Naive thymus-derived CD4-positive, alpha-beta T cell (primary cell): ENCODE results near the gene C2CD3. TPM values are rescaled to one million over a fixed set of nuclear protein-coding genes. Genes with fewer than 3 reads are reported as not detected.

ENCODE experiments used
- ATAC-seq: fragments of 150-1000 bp; cut with Tn5 transposase; 2 replicates; pipeline ENCODE4 v1.10.0; 2021; ENCODE audit warnings: mild to moderate bottlenecking, moderate library complexity
- CTCF ChIA-PET: fragments of 350-600 bp; sonication (Branson Sonifier 250); formaldehyde crosslinking; loops from one replicate; lab custom pipeline; 2021; ENCODE audit warnings: antibody characterized with exemption; lab: Charles Lee
- POLR2A ChIA-PET: fragments of 350-600 bp; sonication (Branson Sonifier 250); formaldehyde crosslinking; loops from one replicate; lab custom pipeline; 2021; ENCODE audit warnings: antibody characterized with exemption, inconsistent platforms; lab: Charles Lee
- DNase-seq, 9 donors: peaks; one replicate each; pipeline versions ENCODE4 v3.0.0 to v3.0.0-alpha.2; 2020 to 2022; ENCODE audit warnings: mixed read lengths in 1 of 9
- H3K27ac ChIP-seq: one replicate; pipeline ENCODE4 v1.7.0; 2013; ENCODE audit warnings: mild to moderate bottlenecking, low read depth, low read length, moderate library complexity
- H3K27me3 ChIP-seq, 2 donors: one replicate each; pipeline ENCODE4 v1.7.0; 2013; ENCODE audit warnings: low read length in 2 of 2, mild to moderate bottlenecking in 2 of 2, moderate library complexity in 2 of 2; ENCODE audit not compliant: control insufficient read depth in 2 of 2, insufficient read depth in 2 of 2
- H3K36me3 ChIP-seq, 3 experiments: 1 replicate in 2 of 3; 2 replicates in 1 of 3; pipeline ENCODE4 v1.7.0; 2013; ENCODE audit warnings: low read length in 3 of 3, mild to moderate bottlenecking in 3 of 3, moderate library complexity in 1 of 3; ENCODE audit not compliant: insufficient read depth in 3 of 3, control insufficient read depth in 2 of 3
- H3K4me1 ChIP-seq, 2 donors: one replicate each; pipeline ENCODE4 v1.7.0; 2013; ENCODE audit warnings: low read length in 2 of 2, mild to moderate bottlenecking in 2 of 2, moderate library complexity in 1 of 2; ENCODE audit not compliant: control insufficient read depth in 2 of 2, insufficient read depth in 2 of 2
- H3K4me3 ChIP-seq: 2 replicates; pipeline ENCODE4 v1.7.0; 2013; ENCODE audit warnings: mild to moderate bottlenecking, low read length
- H3K9me3 ChIP-seq, 3 experiments: 1 replicate in 2 of 3; 2 replicates in 1 of 3; pipeline ENCODE4 v1.7.0; 2013; ENCODE audit warnings: low read length in 3 of 3; ENCODE audit not compliant: control insufficient read depth in 2 of 3
- H3K27ac Mint-ChIP-seq, 9 donors: one replicate each; pipeline ENCODE4 v1.8.0; 2020 to 2022; ENCODE audit warnings: mixed read lengths in 9 of 9, mild to moderate bottlenecking in 8 of 9, moderate library complexity in 5 of 9, inconsistent platforms in 2 of 9
- H3K27me3 Mint-ChIP-seq, 5 donors: one replicate each; pipeline ENCODE4 v1.8.0; 2021 to 2022; ENCODE audit warnings: mixed read lengths in 5 of 5, mild to moderate bottlenecking in 1 of 5
- H3K36me3 Mint-ChIP-seq, 5 donors: one replicate each; pipeline ENCODE4 v1.8.0; 2020 to 2022; ENCODE audit warnings: mixed read lengths in 5 of 5, mild to moderate bottlenecking in 3 of 5, inconsistent platforms in 1 of 5
- H3K4me1 Mint-ChIP-seq, 7 donors: one replicate each; pipeline ENCODE4 v1.8.0; 2020 to 2022; ENCODE audit warnings: mixed read lengths in 7 of 7, mild to moderate bottlenecking in 3 of 7, inconsistent platforms in 1 of 7
- H3K4me3 Mint-ChIP-seq, 10 donors: one replicate each; pipeline ENCODE4 v1.8.0; 2020 to 2022; ENCODE audit warnings: mild to moderate bottlenecking in 10 of 10, mixed read lengths in 10 of 10, moderate library complexity in 6 of 10, inconsistent platforms in 2 of 10
- H3K9me3 Mint-ChIP-seq, 11 donors: one replicate each; pipeline ENCODE4 v1.8.0; 2020 to 2022; ENCODE audit warnings: mixed read lengths in 11 of 11, mild to moderate bottlenecking in 4 of 11, inconsistent platforms in 1 of 11, moderate library complexity in 1 of 11
- intact Hi-C, 2 donors: fragments of 100-400 bp; cut with micrococcal nuclease; formaldehyde crosslinking; loops; one replicate each; pipeline ENCODE4 v1.15.1; 2023
- polyA plus RNA-seq, 2 donors: library from polyadenylated mRNA; unstranded; fragments of 300-500 nt; fragmentation: Illumina TruSeq; gene quantifications; one replicate each; pipeline ENCODE4 v1.2.3, GENCODE V29; 2021
- total RNA-seq, 6 experiments: library from RNA in 5 of 6; stranded (reverse) in 5 of 6; gene quantifications; 1 replicate in 5 of 6; 2 replicates in 1 of 6; pipeline ENCODE4 v1.2.3 and lab custom pipeline; 2021 to 2026

The C2CD3 gene
- total and polyA plus RNA-seq, 7 experiments from 2014 or later: 8.0 to 42.5 (median 34.6) TPM

DNA sequence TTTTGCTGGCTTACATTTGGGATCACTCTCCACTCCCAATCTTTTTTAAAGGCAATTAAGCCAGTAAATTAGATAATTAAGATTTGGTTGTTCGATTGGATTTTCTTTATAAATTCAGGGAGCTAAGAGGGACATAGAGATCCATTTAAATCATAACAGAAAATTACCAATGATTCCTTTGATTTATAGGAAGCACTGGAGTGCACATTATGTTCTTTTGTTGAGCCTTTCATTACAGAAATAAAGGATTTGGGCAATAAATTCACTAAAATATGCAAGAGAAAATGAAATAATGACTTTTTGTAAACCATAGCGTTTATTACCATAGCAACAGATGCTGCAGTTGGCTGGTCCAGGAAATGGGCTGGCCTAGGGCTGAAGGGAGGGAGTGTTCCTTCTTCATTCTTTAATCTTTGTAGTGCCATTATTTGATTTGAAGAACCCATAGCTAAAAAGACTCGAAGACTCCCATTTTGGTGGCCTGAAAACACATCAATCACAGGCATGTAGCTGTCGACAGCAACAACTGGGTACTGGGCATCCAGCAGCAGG is 73.0 kb downstream of the C2CD3 start:
- no peak for DNase-seq
- Histone ChIP-seq H3K9me3 (no peaks in the 10 kb centered on the region), H3K27ac (no peak overlapping the region), H3K36me3 (peaks cover 7 to 62% (median 18%) of the 10 kb centered on the region in 3 experiments), H3K4me1 (no peaks in the 10 kb centered on the region), H3K4me3 (no peak overlapping the region), H3K27me3 (no peaks in the 10 kb centered on the region)
- H3K4me1 Mint-ChIP-seq: peaks cover 0 to 13% (median 4%) of the 10 kb centered on the region in 7 donors
- intact Hi-C loops: no loop called here
- peak overlapping the region in 1 of 9 donors; percentile 23 for H3K27ac Mint-ChIP-seq
- H3K4me3 Mint-ChIP-seq: no peak overlapping the region
- ATAC-seq: no peak
- H3K27me3 Mint-ChIP-seq: no peaks in the 10 kb centered on the region
- CTCF ChIA-PET: no interaction called here
- POLR2A ChIA-PET: no interaction called here
- H3K36me3 Mint-ChIP-seq: peaks cover 33 to 75% (median 59%) of the 10 kb centered on the region in 5 donors
- no peaks in the 10 kb centered on the region for H3K9me3 Mint-ChIP-seq

DNA sequence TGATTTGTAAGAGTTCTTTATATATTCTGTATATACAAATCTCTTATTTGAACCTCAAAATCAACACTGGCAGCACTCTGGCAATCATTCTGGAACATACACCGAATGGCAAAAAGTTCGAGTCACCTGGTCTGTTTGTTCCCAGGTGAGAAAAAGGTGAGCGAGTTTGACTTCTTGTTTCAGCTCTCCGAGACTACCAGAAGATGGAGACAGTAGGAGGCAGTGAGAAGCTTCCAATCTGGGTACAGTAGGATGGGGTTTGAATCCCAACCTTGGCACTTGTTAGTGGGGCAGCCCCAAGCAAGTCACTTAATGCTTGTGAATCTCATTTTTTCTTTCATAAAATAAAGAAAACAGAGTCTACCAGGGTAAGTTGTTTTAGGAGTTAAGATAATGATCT is 76.4 kb downstream of the C2CD3 start:
- POLR2A ChIA-PET: no interaction called here
- no peaks in the 10 kb centered on the region for H3K4me1 ChIP-seq
- no peak overlapping the region for H3K4me3 Mint-ChIP-seq
- DNase-seq (no peak), ATAC-seq (no peak)
- H3K9me3 ChIP-seq: no peaks in the 10 kb centered on the region
- H3K4me3 ChIP-seq: no peak overlapping the region
- intact Hi-C loops: no loop called here
- H3K36me3 Mint-ChIP-seq: peaks cover 20 to 54% (median 39%) of the 10 kb centered on the region in 5 donors
- no peak overlapping the region for H3K27ac Mint-ChIP-seq
- H3K4me1 Mint-ChIP-seq: peaks cover 0 to 13% (median 3%) of the 10 kb centered on the region in 7 donors
- peaks cover 12 to 58% (median 14%) of the 10 kb centered on the region in 3 experiments for H3K36me3 ChIP-seq
- no peaks in the 10 kb centered on the region for H3K27me3 Mint-ChIP-seq
- H3K9me3 Mint-ChIP-seq: no peaks in the 10 kb centered on the region
- H3K27ac ChIP-seq: no peak overlapping the region
- CTCF ChIA-PET: no interaction called here
- no peaks in the 10 kb centered on the region for H3K27me3 ChIP-seq

DNA sequence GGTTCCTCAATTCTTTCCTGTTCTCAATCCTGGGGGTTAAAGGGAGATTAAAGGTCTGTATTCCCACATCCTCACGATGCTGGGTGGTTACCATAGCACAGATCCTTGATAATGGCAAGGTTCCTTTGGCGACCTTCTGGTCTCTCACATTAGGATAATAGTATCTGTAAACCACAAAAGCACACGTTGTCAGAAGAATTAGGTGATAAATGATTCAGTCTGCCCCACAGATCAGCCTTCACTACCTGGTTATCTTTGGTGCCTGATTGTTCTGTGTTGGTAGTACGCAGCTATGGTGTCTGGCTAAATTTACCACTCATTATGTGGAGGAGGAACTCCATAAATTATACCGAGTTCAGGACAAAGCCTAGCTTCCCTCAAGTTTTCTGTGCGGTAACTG is 78.4 kb downstream of the C2CD3 start:
- intact Hi-C loops: no loop called here
- H3K27ac ChIP-seq: no peak overlapping the region
- no peaks in the 10 kb centered on the region for H3K9me3 ChIP-seq
- ChIA-PET POLR2A (no interaction called here), CTCF (no interaction called here)
- H3K9me3 Mint-ChIP-seq: no peaks in the 10 kb centered on the region
- DNase-seq: no peak
- no peak for ATAC-seq
- no peak overlapping the region for H3K4me3 Mint-ChIP-seq
- H3K4me1 ChIP-seq: no peaks in the 10 kb centered on the region
- H3K4me1 Mint-ChIP-seq: no peaks in the 10 kb centered on the region
- H3K36me3 ChIP-seq: peaks cover 10 to 66% (median 12%) of the 10 kb centered on the region in 3 experiments
- H3K27ac Mint-ChIP-seq: peak overlapping the region in 1 of 9 donors; percentile 59
- no peak overlapping the region for H3K4me3 ChIP-seq
- no peaks in the 10 kb centered on the region for H3K27me3 ChIP-seq
- no peaks in the 10 kb centered on the region for H3K27me3 Mint-ChIP-seq
- H3K36me3 Mint-ChIP-seq: peaks cover 6 to 45% (median 31%) of the 10 kb centered on the region in 5 donors

DNA sequence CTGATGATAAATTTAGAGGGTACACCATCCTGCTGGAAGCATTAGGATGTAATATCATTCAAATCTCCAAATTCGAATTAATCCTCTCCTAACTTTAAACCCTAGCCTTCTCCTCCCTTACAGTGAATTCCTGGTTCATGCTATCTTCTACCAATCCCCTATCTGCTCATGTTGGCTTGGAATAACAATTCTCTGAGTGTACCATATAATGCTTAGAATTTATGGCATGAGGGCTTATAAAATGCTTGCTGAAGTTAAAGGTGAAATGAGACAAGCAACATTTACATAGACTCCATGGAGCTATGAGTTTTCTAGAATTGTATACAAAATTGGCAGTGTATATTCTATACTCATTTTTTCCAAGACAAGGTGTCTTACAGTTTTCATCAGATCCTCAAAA is 79.3 kb downstream of the C2CD3 start:
- intact Hi-C loops: no loop called here
- DNase-seq: no peak
- Mint-ChIP-seq H3K27ac (no peak overlapping the region), H3K4me3 (no peak overlapping the region), H3K27me3 (no peaks in the 10 kb centered on the region), H3K9me3 (no peaks in the 10 kb centered on the region), H3K4me1 (peaks cover 0 to under 1% (median 0%) of the 10 kb centered on the region in 7 donors), H3K36me3 (peaks cover 6 to 45% (median 32%) of the 10 kb centered on the region in 5 donors)
- H3K36me3 ChIP-seq: peaks cover 10 to 63% (median 12%) of the 10 kb centered on the region in 3 experiments
- H3K4me3 ChIP-seq: no peak overlapping the region
- no peaks in the 10 kb centered on the region for H3K27me3 ChIP-seq
- ChIA-PET POLR2A (no interaction called here), CTCF (no interaction called here)
- H3K4me1 ChIP-seq: no peaks in the 10 kb centered on the region
- no peaks in the 10 kb centered on the region for H3K9me3 ChIP-seq
- ATAC-seq: no peak
- H3K27ac ChIP-seq: no peak overlapping the region

DNA sequence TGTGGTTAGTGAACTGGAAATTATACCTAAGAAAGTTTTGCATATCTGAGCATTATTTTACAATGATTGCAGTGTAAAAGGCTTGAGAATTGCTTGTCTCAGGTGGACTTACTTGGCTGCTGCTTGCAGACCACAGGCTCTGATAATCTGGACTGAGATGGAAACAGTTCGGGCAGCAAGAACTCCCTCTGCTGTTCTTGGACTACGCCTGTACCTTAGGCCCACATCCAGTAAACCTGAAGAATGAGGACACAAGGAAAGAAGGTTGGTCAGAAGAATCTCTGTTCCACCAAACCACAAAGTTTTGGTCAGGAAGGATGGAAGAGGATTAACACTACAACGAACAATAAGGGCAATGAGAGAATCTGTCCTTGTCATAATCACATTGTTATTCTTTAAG is 80.1 kb downstream of the C2CD3 start:
- H3K9me3 ChIP-seq: no peaks in the 10 kb centered on the region
- H3K27ac ChIP-seq: no peak overlapping the region
- ChIA-PET POLR2A (interaction anchor here (0.8 kb wide), 1 partner anchor 111 kb away, joined by 5 read pairs; no protein-coding TSS in a partner anchor), CTCF (no interaction called here)
- Mint-ChIP-seq H3K36me3 (peaks cover 6 to 46% (median 33%) of the 10 kb centered on the region in 5 donors), H3K27ac (no peak overlapping the region), H3K9me3 (no peaks in the 10 kb centered on the region), H3K4me1 (peaks cover 0 to 3% (median 0%) of the 10 kb centered on the region in 7 donors), H3K4me3 (no peak overlapping the region), H3K27me3 (no peaks in the 10 kb centered on the region)
- ATAC-seq (no peak), DNase-seq (peak in 1 of 9 donors; percentile 4)
- no peak overlapping the region for H3K4me3 ChIP-seq
- no peaks in the 10 kb centered on the region for H3K4me1 ChIP-seq
- intact Hi-C loops: loop anchor here (1.0 kb wide), 1 partner anchor 126 kb away; no protein-coding TSS in a partner anchor
- H3K27me3 ChIP-seq: no peaks in the 10 kb centered on the region
- H3K36me3 ChIP-seq: peaks cover 6 to 68% (median 13%) of the 10 kb centered on the region in 3 experiments

DNA sequence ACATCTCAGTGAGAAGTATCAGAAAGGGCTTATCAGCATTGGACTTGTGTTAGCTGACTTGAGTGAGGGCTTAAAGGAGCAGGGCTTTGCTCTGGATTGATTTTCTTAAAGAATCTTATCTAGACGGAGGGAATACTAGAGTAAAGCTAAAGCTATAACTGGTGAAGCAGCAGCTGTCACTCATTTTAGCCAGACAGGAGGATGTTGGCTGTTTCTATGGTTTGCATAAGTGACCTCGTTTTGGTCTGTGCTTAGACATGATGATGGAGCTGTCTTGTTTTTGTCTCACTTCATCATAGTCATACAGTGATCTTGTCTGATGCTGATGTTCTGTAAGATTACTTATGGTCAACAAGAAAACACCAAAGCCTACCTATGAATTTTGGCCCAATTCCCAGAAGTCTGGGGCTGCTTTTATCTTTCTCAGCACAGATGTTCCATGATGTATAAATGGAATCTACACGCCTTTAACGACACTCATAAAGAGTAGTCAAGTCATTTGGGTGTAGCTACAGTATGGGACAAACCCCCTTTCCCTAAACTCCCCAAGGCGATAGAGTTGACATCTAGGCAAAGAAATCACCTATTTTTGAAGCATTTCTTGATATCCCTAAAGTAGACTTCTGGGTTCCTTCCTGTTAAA is 84.4 kb downstream of the C2CD3 start:
- Mint-ChIP-seq H3K27ac (no peak overlapping the region), H3K36me3 (peaks cover 10 to 63% (median 46%) of the 10 kb centered on the region in 5 donors), H3K9me3 (peaks cover 0 to 4% (median 0%) of the 10 kb centered on the region in 11 donors), H3K4me3 (no peak overlapping the region), H3K27me3 (no peaks in the 10 kb centered on the region), H3K4me1 (peaks cover 0 to 9% (median 0%) of the 10 kb centered on the region in 7 donors)
- Histone ChIP-seq H3K27me3 (no peaks in the 10 kb centered on the region), H3K9me3 (no peaks in the 10 kb centered on the region), H3K27ac (no peak overlapping the region), H3K36me3 (peaks cover 0 to 49% (median 10%) of the 10 kb centered on the region in 3 experiments), H3K4me1 (no peaks in the 10 kb centered on the region), H3K4me3 (no peak overlapping the region)
- ChIA-PET CTCF (no interaction called here), POLR2A (no interaction called here)
- ATAC-seq (no peak), DNase-seq (no peak)
- intact Hi-C loops: no loop called here
